Fibroblast of lung (primary cell): ENCODE measurements around the gene AGBL1. TPM values are rescaled to one million over a fixed set of nuclear protein-coding genes. Genes with fewer than 3 reads are reported as not detected.

Source experiments
- DNase-seq, 2 donors: peaks; one replicate each; pipeline versions ENCODE4 v3.0.0 to v3.0.0-alpha.2; 2010; ENCODE audit warnings: low read depth in 2 of 2
- H2AFZ ChIP-seq: 2 replicates; pipeline ENCODE4 v1.5.1; 2012; ENCODE audit warnings: low read length, control low read depth, inconsistent platforms
- H3K27ac ChIP-seq: 2 replicates; pipeline ENCODE4 v1.5.1; 2011; ENCODE audit warnings: low read length, control low read depth; ENCODE audit not compliant: insufficient read depth
- H3K27me3 ChIP-seq: 2 replicates; pipeline ENCODE4 v1.5.1; 2011; ENCODE audit warnings: mild to moderate bottlenecking, low read length; ENCODE audit not compliant: control insufficient read depth, insufficient read depth
- H3K36me3 ChIP-seq: 2 replicates; pipeline ENCODE4 v1.5.1; 2011; ENCODE audit warnings: low read length; ENCODE audit not compliant: control insufficient read depth, insufficient read depth
- H3K4me1 ChIP-seq: 2 replicates; pipeline ENCODE4 v1.5.1; 2011; ENCODE audit warnings: low read length; ENCODE audit not compliant: control insufficient read depth, insufficient read depth; ENCODE audit errors: extremely low read depth
- H3K4me2 ChIP-seq: 2 replicates; pipeline ENCODE4 v1.5.1; 2011; ENCODE audit warnings: low read length, control low read depth; ENCODE audit not compliant: insufficient read depth; ENCODE audit errors: extremely low read depth
- H3K4me3 ChIP-seq, 4 experiments: fragments of 200-600 bp in 1 of 4; sonication (generic) in 1 of 4; replicated peaks in 1 of 4; 2 replicates each; pipeline ENCODE4 v1.5.1; 2011 to 2016; ENCODE audit warnings: low read length in 4 of 4, low read depth in 3 of 4, mild to moderate bottlenecking in 3 of 4, control low read depth in 2 of 4, inconsistent platforms in 1 of 4, mixed read lengths in 1 of 4; ENCODE audit not compliant: insufficient read depth in 1 of 4; ENCODE audit errors: control extremely low read depth in 1 of 4
- H3K79me2 ChIP-seq: 2 replicates; pipeline ENCODE4 v1.5.1; 2012; ENCODE audit warnings: mild to moderate bottlenecking, low read length, inconsistent platforms; ENCODE audit not compliant: control insufficient read depth, insufficient read depth
- H3K9ac ChIP-seq: 2 replicates; pipeline ENCODE4 v1.5.1; 2011; ENCODE audit warnings: mild to moderate bottlenecking, low read length, control low read depth; ENCODE audit not compliant: insufficient read depth
- H3K9me3 ChIP-seq: 2 replicates; pipeline ENCODE4 v1.5.1; 2012; ENCODE audit warnings: low read depth, low read length; ENCODE audit not compliant: control insufficient read depth, insufficient read depth
- H4K20me1 ChIP-seq: 2 replicates; pipeline ENCODE4 v1.5.1; 2011; ENCODE audit warnings: low read length; ENCODE audit not compliant: control insufficient read depth, insufficient read depth; ENCODE audit errors: extremely low read depth
- CTCF ChIP-seq, 2 donors: IDR thresholded peaks in 1 of 2; conservative IDR thresholded peaks in 1 of 2; 1 replicate in 1 of 2; 2 replicates in 1 of 2; pipeline ENCODE4 v1.5.1; 2011 to 2012; ENCODE audit warnings: low read length in 2 of 2, control low read depth in 1 of 2, inconsistent platforms in 1 of 2, low read depth in 1 of 2, mild to moderate bottlenecking in 1 of 2
- EZH2 ChIP-seq: IDR thresholded peaks from 2 replicates; pipeline ENCODE4 v1.5.1; 2012; ENCODE audit warnings: low read length, control low read depth, mild to moderate bottlenecking; ENCODE audit errors: missing control alignments
- polyA plus RNA-seq, 2 donors: library from polyadenylated mRNA; depleted of rRNA in 1 of 2; stranded (reverse) in 1 of 2; unstranded in 1 of 2; fragments of >200 nt; gene quantifications; 2 replicates each; pipeline ENCODE4 v1.2.1, GENCODE V29; 2011 to 2012; ENCODE audit warnings: missing spikeins in 1 of 2
- total RNA-seq: library from RNA; depleted of rRNA; stranded (reverse); fragments of >200 nt; gene quantifications from 2 replicates; pipeline ENCODE4 v1.2.1, GENCODE V29; 2014

The AGBL1 gene
- total and polyA plus RNA-seq, 2 donors (not counting 1 experiment from before 2014, with no cell fraction given), result not detected

- Histone ChIP-seq H3K36me3 (no peaks in the 10 kb centered on the region), H3K9me3 (no peaks in the 10 kb centered on the region), H3K4me2 (no peak overlapping the region), H3K4me3 (no peak overlapping the region), H3K79me2 (no peaks in the 10 kb centered on the region), H4K20me1 (no peaks in the 10 kb centered on the region), H3K27ac (no peak overlapping the region), H3K4me1 (no peaks in the 10 kb centered on the region), H3K9ac (no peak overlapping the region), H2AFZ (no peak overlapping the region), H3K27me3 (no peaks in the 10 kb centered on the region)
- DNase-seq, result no peak
- TF ChIP-seq EZH2 (no peak), CTCF (conservative IDR thresholded peaks at IDR 0.05 in 1 of 2, IDR thresholded peaks at IDR 0.05 in 1 of 2; ENCODE audit: low read depth in 1 of 2, low read length in 2 of 2) (no peak)
Measured at GRCh38 chr15:86061581-86061980, 18.1 kb upstream of the AGBL1 start.

- no peak overlapping the region for H3K4me3 ChIP-seq
- no peaks in the 10 kb centered on the region for H3K4me1 ChIP-seq
- H3K27ac ChIP-seq, result no peak overlapping the region
- no peaks in the 10 kb centered on the region for H3K9me3 ChIP-seq
- no peak overlapping the region for H2AFZ ChIP-seq
- H3K27me3 ChIP-seq, result no peaks in the 10 kb centered on the region
- H3K4me2 ChIP-seq, result no peak overlapping the region
- TF ChIP-seq CTCF (conservative IDR thresholded peaks at IDR 0.05 in 1 of 2, IDR thresholded peaks at IDR 0.05 in 1 of 2; ENCODE audit: low read depth in 1 of 2, low read length in 2 of 2) (no peak), EZH2 (no peak)
- H3K79me2 ChIP-seq, result no peaks in the 10 kb centered on the region
- H3K36me3 ChIP-seq, result no peaks in the 10 kb centered on the region
- H4K20me1 ChIP-seq, result no peaks in the 10 kb centered on the region
- DNase-seq, result no peak
- H3K9ac ChIP-seq, result no peak overlapping the region
Measured at GRCh38 chr15:86062646-86063243, 16.9 kb upstream of the AGBL1 start.

GRCh38 chr15:86063356-86064095 lies 16.1 kb upstream of the AGBL1 start:
- H3K9ac ChIP-seq, result no peak overlapping the region
- H3K27ac ChIP-seq, result no peak overlapping the region
- no peak overlapping the region for H3K4me2 ChIP-seq
- H4K20me1 ChIP-seq, result no peaks in the 10 kb centered on the region
- no peaks in the 10 kb centered on the region for H3K9me3 ChIP-seq
- no peak overlapping the region for H3K4me3 ChIP-seq
- no peaks in the 10 kb centered on the region for H3K4me1 ChIP-seq
- no peaks in the 10 kb centered on the region for H3K27me3 ChIP-seq
- TF ChIP-seq CTCF (conservative IDR thresholded peaks at IDR 0.05 in 1 of 2, IDR thresholded peaks at IDR 0.05 in 1 of 2; ENCODE audit: low read depth in 1 of 2, low read length in 2 of 2) (no peak), EZH2 (no peak)
- no peaks in the 10 kb centered on the region for H3K79me2 ChIP-seq
- no peaks in the 10 kb centered on the region for H3K36me3 ChIP-seq
- no peak for DNase-seq
- no peak overlapping the region for H2AFZ ChIP-seq
